ENCODE measurements around the gene DOCK11.

DNA sequence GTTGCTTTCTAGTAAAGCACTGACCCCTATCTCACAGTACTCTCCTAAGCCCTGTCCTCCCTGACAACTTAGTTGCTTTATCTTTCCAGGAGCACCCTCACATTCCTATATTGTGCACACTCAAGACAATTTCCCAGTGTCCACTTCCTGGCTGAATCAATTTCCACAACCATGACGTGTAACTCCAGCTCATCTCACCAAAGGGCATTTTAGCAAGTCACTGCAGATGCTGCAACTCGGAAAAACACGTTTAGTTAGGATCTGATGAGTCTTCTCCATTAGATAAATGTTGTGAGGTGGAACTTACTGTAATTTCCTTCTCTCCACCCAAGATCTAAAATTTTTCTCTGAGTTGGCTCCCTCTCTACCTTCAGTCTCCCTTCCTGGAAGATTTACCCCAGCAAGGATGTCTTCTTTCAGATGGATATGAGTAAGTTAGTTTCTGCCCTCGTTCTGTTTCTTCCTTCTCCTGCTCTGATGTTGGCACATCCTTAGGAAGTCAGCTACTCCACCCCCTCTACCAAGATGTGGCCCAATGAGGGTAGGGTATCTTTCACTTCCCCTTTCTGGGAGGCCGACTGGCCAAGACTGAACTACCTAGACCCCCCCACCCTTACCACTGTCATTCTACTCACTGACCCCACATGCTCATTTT is 203.0 kb downstream of the DOCK11 start:
- TF ChIP-seq, protein P1, sequence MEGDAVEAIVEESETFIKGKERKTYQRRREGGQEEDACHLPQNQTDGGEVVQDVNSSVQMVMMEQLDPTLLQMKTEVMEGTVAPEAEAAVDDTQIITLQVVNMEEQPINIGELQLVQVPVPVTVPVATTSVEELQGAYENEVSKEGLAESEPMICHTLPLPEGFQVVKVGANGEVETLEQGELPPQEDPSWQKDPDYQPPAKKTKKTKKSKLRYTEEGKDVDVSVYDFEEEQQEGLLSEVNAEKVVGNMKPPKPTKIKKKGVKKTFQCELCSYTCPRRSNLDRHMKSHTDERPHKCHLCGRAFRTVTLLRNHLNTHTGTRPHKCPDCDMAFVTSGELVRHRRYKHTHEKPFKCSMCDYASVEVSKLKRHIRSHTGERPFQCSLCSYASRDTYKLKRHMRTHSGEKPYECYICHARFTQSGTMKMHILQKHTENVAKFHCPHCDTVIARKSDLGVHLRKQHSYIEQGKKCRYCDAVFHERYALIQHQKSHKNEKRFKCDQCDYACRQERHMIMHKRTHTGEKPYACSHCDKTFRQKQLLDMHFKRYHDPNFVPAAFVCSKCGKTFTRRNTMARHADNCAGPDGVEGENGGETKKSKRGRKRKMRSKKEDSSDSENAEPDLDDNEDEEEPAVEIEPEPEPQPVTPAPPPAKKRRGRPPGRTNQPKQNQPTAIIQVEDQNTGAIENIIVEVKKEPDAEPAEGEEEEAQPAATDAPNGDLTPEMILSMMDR (conservative IDR thresholded peaks at IDR 0.05 in 1 of 2, IDR thresholded peaks at IDR 0.05 in 1 of 2; ENCODE audit: low read depth in 1 of 2, low read length in 2 of 2): no peak
- TF ChIP-seq EZH2 (IDR thresholded peaks at IDR 0.05; ENCODE audit: low read length, missing control alignments): no peak

Data from fibroblast of lung (primary cell).